HepG2 (cell line): ENCODE data around the gene AKAP6. TPM values are rescaled to one million over a fixed set of nuclear protein-coding genes. Genes with fewer than 3 reads are reported as not detected.

Experiments
- ATAC-seq: fragments of 200-7000 bp; cut with Tn5 transposase; 3 replicates; pipeline ENCODE4 v1.9.1; 2020; ENCODE audit warnings: mild to moderate bottlenecking, moderate library complexity
- BruUV-seq: library from RNA; stranded (reverse); fragments of 400-500 nt; replicated peaks from 2 replicates; lab custom pipeline; 2021; lab: Mats Ljungman, UMichigan
- CTCF ChIA-PET: fragments of 300-600 bp; formaldehyde crosslinking; extraction: SDS; loops from one replicate; lab custom pipeline; 2021; ENCODE audit warnings: low total read pairs, inconsistent platforms, low intra/inter-chr PET ratio; lab: Yijun Ruan, JAX
- POLR2A ChIA-PET: fragments of 350-600 bp; sonication (Branson Sonifier 250); formaldehyde crosslinking; loops from one replicate; lab custom pipeline; 2020; ENCODE audit warnings: antibody characterized with exemption, inconsistent platforms; lab: Yijun Ruan, JAX
- DNase-seq: peaks from one replicate; pipeline ENCODE4 v3.0.0-alpha.2; 2015; ENCODE audit warnings: low spot score
- FAIRE-seq: peaks from 3 replicates; lab custom pipeline; 2011; peaks lifted over from hg19 to GRCh38; lab: Jason Lieb, UNC
- H2AFZ ChIP-seq: one replicate; pipeline ENCODE4 v1.6.1; 2011; ENCODE audit warnings: low read length, inconsistent platforms
- H3K27ac ChIP-seq: fragments of 300-600 bp; 3 replicates; pipeline ENCODE4 v1.8.0; 2011; ENCODE audit warnings: mixed run types, mild to moderate bottlenecking, mixed read lengths, low read length, inconsistent platforms; ENCODE audit not compliant: insufficient read depth; ENCODE audit errors: extremely low read length
- H3K27me3 ChIP-seq, 2 experiments: fragments of 200-600 bp in 1 of 2; 2 replicates in 1 of 2; 3 replicates in 1 of 2; pipeline versions ENCODE4 v1.6.0 to v1.8.0; 2011; ENCODE audit warnings: low read length in 2 of 2, mild to moderate bottlenecking in 2 of 2, moderate library complexity in 2 of 2, inconsistent platforms in 1 of 2; ENCODE audit not compliant: insufficient read depth in 2 of 2, control insufficient read depth in 1 of 2
- H3K36me3 ChIP-seq, 2 experiments: fragments of 200-600 bp in 1 of 2; replicated peaks in 1 of 2; 2 replicates in 1 of 2; 3 replicates in 1 of 2; pipeline versions ENCODE4 v1.5.1 to v1.8.0; 2011; ENCODE audit warnings: low read length in 2 of 2, inconsistent platforms in 1 of 2; ENCODE audit not compliant: insufficient read depth in 2 of 2, control insufficient read depth in 1 of 2
- H3K4me1 ChIP-seq: 2 replicates; pipeline ENCODE4 v1.5.1; 2012; ENCODE audit warnings: low read length, inconsistent platforms; ENCODE audit not compliant: insufficient read depth
- H3K4me2 ChIP-seq: 2 replicates; pipeline ENCODE4 v1.6.0; 2011; ENCODE audit warnings: low read depth, low read length, inconsistent platforms
- H3K4me3 ChIP-seq, 3 experiments: fragments of 200-600 bp in 1 of 3; sonication (generic), shearing (Covaris generic) in 1 of 3; replicated peaks in 1 of 3; 2 replicates each; pipeline ENCODE4 v1.5.1; 2011 to 2016; ENCODE audit warnings: low read length in 3 of 3, inconsistent platforms in 2 of 3, low read depth in 2 of 3, mild to moderate bottlenecking in 2 of 3, control low read depth in 1 of 3, mixed read lengths in 1 of 3; ENCODE audit not compliant: insufficient read depth in 1 of 3
- H3K79me2 ChIP-seq: one replicate; pipeline ENCODE4 v1.6.1; 2011; ENCODE audit warnings: low read length, inconsistent platforms; ENCODE audit not compliant: insufficient read depth
- H3K9ac ChIP-seq: 2 replicates; pipeline ENCODE4 v1.6.0; 2011; ENCODE audit warnings: mild to moderate bottlenecking, low read depth, low read length, inconsistent platforms; ENCODE audit not compliant: insufficient read depth
- H3K9me3 ChIP-seq: 2 replicates; pipeline ENCODE4 v1.5.1; 2012; ENCODE audit warnings: mild to moderate bottlenecking, low read length
- H4K20me1 ChIP-seq: 2 replicates; pipeline ENCODE4 v1.6.0; 2011; ENCODE audit warnings: inconsistent platforms, mild to moderate bottlenecking, low read length, moderate library complexity; ENCODE audit not compliant: insufficient read depth
- ATF7 ChIP-seq, 2 experiments: fragments of 450-650 bp in 1 of 2; sonication (generic) in 1 of 2; formaldehyde crosslinking in 1 of 2; IDR thresholded peaks; 2 replicates each; pipeline versions ENCODE4 v1.4.0 to v1.6.1; 2016 to 2020; ENCODE audit warnings: antibody characterized with exemption in 1 of 2, mild to moderate bottlenecking in 1 of 2, missing genetic modification reagents in 1 of 2
- CREB1 ChIP-seq, 2 experiments: fragments of 450-650 bp in 1 of 2; IDR thresholded peaks; 2 replicates each; pipeline ENCODE4 v1.6.1; 2016 to 2017; ENCODE audit warnings: control low read depth in 1 of 2, mild to moderate bottlenecking in 1 of 2, missing compliant biosample characterization in 1 of 2, missing genetic modification characterization in 1 of 2
- LBX2 ChIP-seq: sonication (generic); formaldehyde crosslinking; IDR thresholded peaks from 2 replicates; pipeline ENCODE4 v1.5.0; 2020; ENCODE audit warnings: missing genetic modification reagents, mild to moderate bottlenecking, borderline replicate concordance
- MXI1 ChIP-seq: IDR thresholded peaks from 3 replicates; pipeline ENCODE4 v1.6.1; 2012; ENCODE audit warnings: low read depth, low read length, inconsistent platforms, borderline replicate concordance
- PCBP2 ChIP-seq: fragments of 200-400 bp; formaldehyde crosslinking; optimal IDR thresholded peaks from 2 replicates; pipeline ENCODE3; 2018; ENCODE audit warnings: low read length, low read depth; ENCODE audit not compliant: poor library complexity, severe bottlenecking
- PTBP1 ChIP-seq: fragments of 200-400 bp; formaldehyde crosslinking; IDR thresholded peaks from 2 replicates; pipeline ENCODE4 v1.6.1; 2018; ENCODE audit warnings: low read length, low read depth; ENCODE audit not compliant: poor library complexity, severe bottlenecking
- RBFOX2 ChIP-seq: fragments of 200-400 bp; formaldehyde crosslinking; IDR thresholded peaks from 2 replicates; pipeline ENCODE4 v1.6.1; 2017; ENCODE audit warnings: low read depth, mild to moderate bottlenecking, low read length
- ZNF33A ChIP-seq: sonication (generic); formaldehyde crosslinking; IDR thresholded peaks from 2 replicates; pipeline ENCODE4 v1.5.1; 2020; ENCODE audit warnings: missing genetic modification reagents, mild to moderate bottlenecking, moderate library complexity, borderline replicate concordance
- ZNF720 ChIP-seq: sonication (generic); formaldehyde crosslinking; IDR thresholded peaks from 2 replicates; pipeline ENCODE4 v1.4.0; 2020; ENCODE audit warnings: missing genetic modification reagents
- ZNF781 ChIP-seq: sonication (generic); formaldehyde crosslinking; IDR thresholded peaks from 2 replicates; pipeline ENCODE4 v1.5.1; 2020; ENCODE audit warnings: borderline replicate concordance, mild to moderate bottlenecking, missing genetic modification reagents; ENCODE audit errors: not compliant biosample characterization
- WGBS: methylation state at CpG from one replicate; pipeline ENCODE4 v1.1.6; 2017; ENCODE audit warnings: low lambda C conversion rate; 5-methylcytosine and 5-hydroxymethylcytosine counted together
- in situ Hi-C: cut with HindIII; loops from 2 replicates; pipeline ENCODE4 v1.10.0; 2017; ENCODE audit warnings: low pct_unique_long_range_greater_than_20kb; ENCODE audit not compliant: extremely low pct_ligation_motif_present
- intact Hi-C: fragments of 100-400 bp; cut with micrococcal nuclease; formaldehyde crosslinking; loops from one replicate; pipeline ENCODE4 v1.10.0; 2022; ENCODE audit not compliant: unreplicated experiment
- polyA plus RNA-seq, 8 experiments: library from polyadenylated mRNA; depleted of rRNA in 3 of 8; stranded (reverse) in 7 of 8; unstranded in 1 of 8; fragments of >200 nt; fragmentation: Illumina TruSeq in 4 of 8; extraction: Trizol in 4 of 8; gene quantifications; 2 replicates each; pipeline versions ENCODE4 v1.2.1 to v1.2.3, GENCODE V29; 2011 to 2016; ENCODE audit warnings: low read depth in 4 of 8, missing spikeins in 1 of 8, mixed read lengths in 1 of 8; ENCODE audit not compliant: insufficient read depth in 1 of 8
- total RNA-seq, 5 experiments: library from RNA; depleted of rRNA; stranded (reverse); fragments of >200 nt; fragmentation: Illumina TruSeq; extraction: Trizol; gene quantifications; 2 replicates each; pipeline ENCODE4 v1.2.3, GENCODE V29; 2016; ENCODE audit warnings: low read depth in 1 of 5
- TF ChIP-seq, protein P1 (sequence below): sonication (generic); formaldehyde crosslinking; IDR thresholded peaks from 2 replicates; pipeline ENCODE4 v1.5.0; 2020; ENCODE audit warnings: mild to moderate bottlenecking, missing genetic modification reagents
- TF ChIP-seq, protein P2 (sequence below): sonication (generic); formaldehyde crosslinking; IDR thresholded peaks from 2 replicates; pipeline ENCODE4 v1.5.0; 2020; ENCODE audit warnings: missing genetic modification reagents, mild to moderate bottlenecking, borderline replicate concordance
- TF ChIP-seq, protein P3 (sequence below), 2 experiments: sonication (generic) in 1 of 2; formaldehyde crosslinking in 1 of 2; IDR thresholded peaks; 2 replicates each; pipeline versions ENCODE4 v1.4.0 to v1.6.1; 2018 to 2020; ENCODE audit warnings: missing genetic modification reagents in 2 of 2, borderline replicate concordance in 1 of 2, low read depth in 1 of 2, mild to moderate bottlenecking in 1 of 2, missing biosample characterization in 1 of 2
- TF ChIP-seq, protein P4 (sequence below): sonication (generic); formaldehyde crosslinking; IDR thresholded peaks from 2 replicates; pipeline ENCODE4 v1.8.1; 2023; ENCODE audit warnings: missing genetic modification reagents, inconsistent platforms, borderline replicate concordance

AKAP6 gene
- total and polyA plus RNA-seq, 2 of the 13 experiments (the other 11 are each of a cell fraction or from before 2014, with no cell fraction given) = 1.4 TPM

GRCh38 chr14:32698831-32699230, 369.7 kb downstream of the AKAP6 start (continued):
- TF ChIP-seq, protein P1, sequence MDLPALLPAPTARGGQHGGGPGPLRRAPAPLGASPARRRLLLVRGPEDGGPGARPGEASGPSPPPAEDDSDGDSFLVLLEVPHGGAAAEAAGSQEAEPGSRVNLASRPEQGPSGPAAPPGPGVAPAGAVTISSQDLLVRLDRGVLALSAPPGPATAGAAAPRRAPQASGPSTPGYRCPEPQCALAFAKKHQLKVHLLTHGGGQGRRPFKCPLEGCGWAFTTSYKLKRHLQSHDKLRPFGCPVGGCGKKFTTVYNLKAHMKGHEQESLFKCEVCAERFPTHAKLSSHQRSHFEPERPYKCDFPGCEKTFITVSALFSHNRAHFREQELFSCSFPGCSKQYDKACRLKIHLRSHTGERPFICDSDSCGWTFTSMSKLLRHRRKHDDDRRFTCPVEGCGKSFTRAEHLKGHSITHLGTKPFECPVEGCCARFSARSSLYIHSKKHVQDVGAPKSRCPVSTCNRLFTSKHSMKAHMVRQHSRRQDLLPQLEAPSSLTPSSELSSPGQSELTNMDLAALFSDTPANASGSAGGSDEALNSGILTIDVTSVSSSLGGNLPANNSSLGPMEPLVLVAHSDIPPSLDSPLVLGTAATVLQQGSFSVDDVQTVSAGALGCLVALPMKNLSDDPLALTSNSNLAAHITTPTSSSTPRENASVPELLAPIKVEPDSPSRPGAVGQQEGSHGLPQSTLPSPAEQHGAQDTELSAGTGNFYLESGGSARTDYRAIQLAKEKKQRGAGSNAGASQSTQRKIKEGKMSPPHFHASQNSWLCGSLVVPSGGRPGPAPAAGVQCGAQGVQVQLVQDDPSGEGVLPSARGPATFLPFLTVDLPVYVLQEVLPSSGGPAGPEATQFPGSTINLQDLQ = no peak
- no peak for TF ChIP-seq PCBP2
- TF ChIP-seq LBX2 = no peak
- TF ChIP-seq ZNF720 (CRISPR knock-in tag) = no peak
- TF ChIP-seq, protein P2, sequence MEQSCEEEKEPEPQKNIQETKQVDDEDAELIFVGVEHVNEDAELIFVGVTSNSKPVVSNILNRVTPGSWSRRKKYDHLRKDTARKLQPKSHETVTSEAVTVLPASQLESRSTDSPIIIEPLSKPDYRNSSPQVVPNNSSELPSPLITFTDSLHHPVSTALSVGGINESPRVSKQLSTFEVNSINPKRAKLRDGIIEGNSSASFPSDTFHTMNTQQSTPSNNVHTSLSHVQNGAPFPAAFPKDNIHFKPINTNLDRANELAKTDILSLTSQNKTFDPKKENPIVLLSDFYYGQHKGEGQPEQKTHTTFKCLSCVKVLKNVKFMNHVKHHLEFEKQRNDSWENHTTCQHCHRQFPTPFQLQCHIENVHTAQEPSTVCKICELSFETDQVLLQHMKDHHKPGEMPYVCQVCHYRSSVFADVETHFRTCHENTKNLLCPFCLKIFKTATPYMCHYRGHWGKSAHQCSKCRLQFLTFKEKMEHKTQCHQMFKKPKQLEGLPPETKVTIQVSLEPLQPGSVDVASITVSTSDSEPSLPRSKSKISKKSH (CRISPR knock-in tag) = no peak
- no peak for TF ChIP-seq ZNF781 (CRISPR knock-in tag)

DNA sequence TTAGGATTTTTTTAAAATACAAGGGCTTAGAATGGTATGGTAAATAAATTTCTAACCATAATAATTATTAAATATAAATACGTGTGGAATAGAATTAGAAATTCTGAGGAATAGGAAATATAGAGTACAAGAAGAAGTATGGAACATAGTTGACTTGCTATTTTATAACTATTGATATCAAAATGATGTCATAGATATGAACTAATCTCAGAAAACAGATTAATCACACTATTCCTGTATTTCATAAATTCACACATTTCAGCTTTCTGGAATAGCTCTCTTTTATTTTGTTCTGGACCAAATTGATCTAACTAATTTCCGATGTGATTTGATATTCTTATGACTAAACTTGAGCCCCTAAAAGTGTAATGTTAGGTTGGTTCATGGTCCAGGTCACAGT, 372.4 kb downstream of the AKAP6 start:
- Histone ChIP-seq H3K27ac (no peak overlapping the region), H2AFZ (no peak overlapping the region), H3K9ac (no peak overlapping the region), H3K36me3 (no peaks in the 10 kb centered on the region), H3K4me1 (no peaks in the 10 kb centered on the region), H3K4me3 (no peak overlapping the region), H4K20me1 (no peaks in the 10 kb centered on the region), H3K4me2 (no peak overlapping the region), H3K79me2 (no peaks in the 10 kb centered on the region), H3K27me3 (no peaks in the 10 kb centered on the region), H3K9me3 (no peaks in the 10 kb centered on the region)
- ChIA-PET POLR2A (no interaction called here), CTCF (no interaction called here)
- WGBS = 31% methylated on average over 2 of the region's 2 CpGs
- FAIRE-seq = no peak
- intact Hi-C loops = no loop called here
- in situ Hi-C loops = loop anchor here (25.0 kb wide), 1 partner anchor 1611 kb away; no protein-coding TSS in a partner anchor
- no peak for ATAC-seq
- no peak for DNase-seq
- BruUV-seq = no TSS peak
- TF ChIP-seq, protein P3, sequence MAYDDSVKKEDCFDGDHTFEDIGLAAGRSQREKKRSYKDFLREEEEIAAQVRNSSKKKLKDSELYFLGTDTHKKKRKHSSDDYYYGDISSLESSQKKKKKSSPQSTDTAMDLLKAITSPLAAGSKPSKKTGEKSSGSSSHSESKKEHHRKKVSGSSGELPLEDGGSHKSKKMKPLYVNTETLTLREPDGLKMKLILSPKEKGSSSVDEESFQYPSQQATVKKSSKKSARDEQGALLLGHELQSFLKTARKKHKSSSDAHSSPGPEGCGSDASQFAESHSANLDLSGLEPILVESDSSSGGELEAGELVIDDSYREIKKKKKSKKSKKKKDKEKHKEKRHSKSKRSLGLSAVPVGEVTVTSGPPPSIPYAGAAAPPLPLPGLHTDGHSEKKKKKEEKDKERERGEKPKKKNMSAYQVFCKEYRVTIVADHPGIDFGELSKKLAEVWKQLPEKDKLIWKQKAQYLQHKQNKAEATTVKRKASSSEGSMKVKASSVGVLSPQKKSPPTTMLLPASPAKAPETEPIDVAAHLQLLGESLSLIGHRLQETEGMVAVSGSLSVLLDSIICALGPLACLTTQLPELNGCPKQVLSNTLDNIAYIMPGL (CRISPR knock-in tag; IDR thresholded peaks at IDR 0.05; ENCODE audit: borderline replicate concordance in 1 of 2, low read depth in 1 of 2) = no peak
- TF ChIP-seq ZNF33A (CRISPR knock-in tag) = no peak
- no peak for TF ChIP-seq PTBP1
- TF ChIP-seq ATF7 (IDR thresholded peaks at IDR 0.05) = peak; percentile 91
- no peak for TF ChIP-seq ATF7 (CRISPR knock-in tag; IDR thresholded peaks at IDR 0.05)
- TF ChIP-seq, protein P4, sequence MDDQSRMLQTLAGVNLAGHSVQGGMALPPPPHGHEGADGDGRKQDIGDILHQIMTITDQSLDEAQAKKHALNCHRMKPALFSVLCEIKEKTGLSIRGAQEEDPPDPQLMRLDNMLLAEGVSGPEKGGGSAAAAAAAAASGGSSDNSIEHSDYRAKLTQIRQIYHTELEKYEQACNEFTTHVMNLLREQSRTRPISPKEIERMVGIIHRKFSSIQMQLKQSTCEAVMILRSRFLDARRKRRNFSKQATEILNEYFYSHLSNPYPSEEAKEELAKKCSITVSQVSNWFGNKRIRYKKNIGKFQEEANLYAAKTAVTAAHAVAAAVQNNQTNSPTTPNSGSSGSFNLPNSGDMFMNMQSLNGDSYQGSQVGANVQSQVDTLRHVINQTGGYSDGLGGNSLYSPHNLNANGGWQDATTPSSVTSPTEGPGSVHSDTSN (CRISPR knock-in tag) = no peak
- peak; percentile 50 for TF ChIP-seq CREB1 (IDR thresholded peaks at IDR 0.05)
- TF ChIP-seq CREB1 (CRISPR knock-in tag; IDR thresholded peaks at IDR 0.05) = no peak
- TF ChIP-seq MXI1 = no peak
- no peak for TF ChIP-seq RBFOX2
